Measurements from ENCODE around the gene MBNL3. TPM values are rescaled to one million over a fixed set of nuclear protein-coding genes. Genes with fewer than 3 reads are reported as not detected.

The MBNL3 gene
- total RNA-seq, 6 donors from 2014 or later: 4.1 to 23.3 (median 17.4) TPM

DNA sequence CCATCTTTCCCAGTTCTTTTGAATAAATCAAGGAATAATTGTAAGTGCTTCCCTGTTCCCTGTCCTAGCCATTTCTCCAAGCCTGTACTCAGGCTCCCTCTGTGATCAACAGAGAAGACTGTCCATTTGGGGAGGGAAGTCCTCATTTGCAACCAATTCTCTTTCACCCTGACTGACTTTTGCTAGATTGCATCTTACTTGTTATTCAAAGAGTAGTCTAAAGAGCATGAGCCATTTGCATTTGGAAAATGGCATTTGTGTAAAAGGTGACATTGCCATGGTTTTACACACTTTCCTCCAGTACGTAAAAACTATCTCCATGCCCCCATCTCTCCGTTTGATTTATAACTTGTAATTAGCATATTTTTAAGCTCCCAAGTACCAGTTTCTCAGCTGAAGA is 110.6 kb downstream of the MBNL3 start:
- Histone ChIP-seq H3K9me3 (no peaks in the 10 kb centered on the region), H3K27me3 (no peaks in the 10 kb centered on the region), H3K27ac (no peak overlapping the region), H3K4me3 (no peak overlapping the region), H3K4me1 (no peaks in the 10 kb centered on the region), H3K36me3 (no peaks in the 10 kb centered on the region)
- ATAC-seq (ENCODE audit: low FRiP score in 2 of 2) (no peak), DNase-seq (no peak)
- TF ChIP-seq, protein P1, sequence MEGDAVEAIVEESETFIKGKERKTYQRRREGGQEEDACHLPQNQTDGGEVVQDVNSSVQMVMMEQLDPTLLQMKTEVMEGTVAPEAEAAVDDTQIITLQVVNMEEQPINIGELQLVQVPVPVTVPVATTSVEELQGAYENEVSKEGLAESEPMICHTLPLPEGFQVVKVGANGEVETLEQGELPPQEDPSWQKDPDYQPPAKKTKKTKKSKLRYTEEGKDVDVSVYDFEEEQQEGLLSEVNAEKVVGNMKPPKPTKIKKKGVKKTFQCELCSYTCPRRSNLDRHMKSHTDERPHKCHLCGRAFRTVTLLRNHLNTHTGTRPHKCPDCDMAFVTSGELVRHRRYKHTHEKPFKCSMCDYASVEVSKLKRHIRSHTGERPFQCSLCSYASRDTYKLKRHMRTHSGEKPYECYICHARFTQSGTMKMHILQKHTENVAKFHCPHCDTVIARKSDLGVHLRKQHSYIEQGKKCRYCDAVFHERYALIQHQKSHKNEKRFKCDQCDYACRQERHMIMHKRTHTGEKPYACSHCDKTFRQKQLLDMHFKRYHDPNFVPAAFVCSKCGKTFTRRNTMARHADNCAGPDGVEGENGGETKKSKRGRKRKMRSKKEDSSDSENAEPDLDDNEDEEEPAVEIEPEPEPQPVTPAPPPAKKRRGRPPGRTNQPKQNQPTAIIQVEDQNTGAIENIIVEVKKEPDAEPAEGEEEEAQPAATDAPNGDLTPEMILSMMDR (IDR thresholded peaks at IDR 0.05): no peak
- TF ChIP-seq POLR2AphosphoS5 (IDR thresholded peaks at IDR 0.05) (no peak), POLR2A (IDR thresholded peaks at IDR 0.05) (no peak), EP300 (IDR thresholded peaks at IDR 0.05) (no peak)
- WGBS, 2 donors: 73 to 88% methylated on average over 2 of the region's 2 CpGs

DNA sequence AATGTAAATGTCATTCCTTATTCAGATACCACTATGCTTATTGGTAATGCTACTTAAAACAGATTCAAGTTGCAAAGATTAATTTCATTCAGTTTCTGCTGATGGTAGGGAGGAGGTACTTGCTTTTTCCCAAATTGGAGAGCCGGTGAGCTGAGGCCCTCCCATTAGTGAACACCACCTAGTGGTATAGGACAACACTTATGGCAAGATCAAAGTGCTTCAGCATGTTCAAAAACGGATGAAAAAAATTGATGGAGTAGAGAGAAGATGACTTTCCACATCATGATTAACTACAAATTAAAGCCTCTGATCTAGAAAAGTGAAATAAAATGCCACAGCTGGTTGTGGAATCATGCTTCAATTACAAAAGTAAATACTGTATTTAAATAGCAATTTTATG is 112.9 kb downstream of the MBNL3 start:
- Histone ChIP-seq H3K27ac (no peak overlapping the region), H3K4me3 (no peak overlapping the region), H3K4me1 (no peaks in the 10 kb centered on the region), H3K27me3 (no peaks in the 10 kb centered on the region), H3K9me3 (no peaks in the 10 kb centered on the region), H3K36me3 (no peaks in the 10 kb centered on the region)
- WGBS, 2 donors: 29 to 38% methylated on average over 2 of the region's 2 CpGs
- DNase-seq (no peak), ATAC-seq (ENCODE audit: low FRiP score in 2 of 2) (no peak)
- TF ChIP-seq EP300 (IDR thresholded peaks at IDR 0.05) (no peak), POLR2A (IDR thresholded peaks at IDR 0.05) (no peak), POLR2AphosphoS5 (IDR thresholded peaks at IDR 0.05) (no peak)
- TF ChIP-seq, protein P1 (IDR thresholded peaks at IDR 0.05): no peak

DNA sequence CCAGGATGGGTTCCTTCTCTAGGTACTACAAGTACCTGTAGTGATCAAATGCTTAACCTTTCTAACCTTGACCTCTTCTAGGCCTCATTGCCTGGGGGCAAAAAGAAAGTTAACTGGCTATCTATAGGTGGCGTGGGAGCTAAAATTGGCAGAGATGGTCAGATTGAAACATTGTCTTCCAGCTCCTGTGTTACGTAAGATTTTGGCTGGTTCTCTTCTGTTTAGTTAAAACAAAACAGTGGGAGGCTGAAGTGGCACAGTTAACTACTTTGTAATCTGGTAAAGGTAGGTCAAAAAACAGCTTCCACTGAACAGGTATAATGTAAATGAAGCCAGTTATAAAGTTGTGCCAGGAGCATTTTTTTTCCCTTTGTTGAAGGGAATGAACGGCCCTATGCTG is 115.2 kb downstream of the MBNL3 start:
- TF ChIP-seq POLR2AphosphoS5 (IDR thresholded peaks at IDR 0.05) (no peak), POLR2A (IDR thresholded peaks at IDR 0.05) (no peak)
- TF ChIP-seq, protein P1 (IDR thresholded peaks at IDR 0.05): no peak
- Histone ChIP-seq H3K4me3 (no peak overlapping the region), H3K4me1 (no peaks in the 10 kb centered on the region), H3K36me3 (no peaks in the 10 kb centered on the region), H3K9me3 (no peaks in the 10 kb centered on the region), H3K27ac (no peak overlapping the region), H3K27me3 (no peaks in the 10 kb centered on the region)
- WGBS, 2 donors: 55 to 59% methylated on average over 3 of the region's 3 CpGs
- ATAC-seq (ENCODE audit: low FRiP score in 2 of 2): no peak
- no peak for DNase-seq

DNA sequence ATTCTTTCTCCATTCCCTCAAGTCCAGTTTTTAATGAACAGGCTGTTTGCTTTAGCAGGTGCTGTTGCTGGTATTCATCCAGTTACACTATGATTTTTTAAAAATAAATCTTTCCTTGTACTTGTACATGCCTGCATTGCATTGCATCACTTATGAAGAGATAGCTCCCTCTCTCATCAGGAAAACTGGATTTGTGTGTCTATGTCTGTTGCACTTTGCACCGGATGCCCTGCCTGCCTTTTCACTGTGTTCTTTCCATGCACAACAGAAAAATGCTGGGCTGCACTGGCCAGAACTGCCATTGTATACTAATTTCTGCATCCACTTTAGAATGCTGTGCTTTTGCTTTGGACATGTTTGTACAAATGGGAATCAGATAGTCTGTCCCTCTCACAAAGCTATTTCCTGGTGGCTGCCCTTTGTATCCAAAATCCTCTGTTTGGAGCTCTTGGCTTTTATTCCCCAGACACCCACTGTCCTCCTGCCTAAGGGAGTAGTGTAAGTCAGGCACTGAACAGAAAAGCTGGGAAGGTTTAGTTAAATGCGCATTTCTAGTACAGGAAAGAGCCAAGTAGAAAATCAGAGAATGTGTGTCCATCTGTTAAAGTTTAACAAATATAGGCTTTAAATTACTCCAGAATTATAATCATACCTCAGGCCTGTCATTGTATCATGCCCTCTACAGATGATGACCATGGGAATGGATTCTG is 119.1 kb downstream of the MBNL3 start:
- H3K4me3 ChIP-seq: no peak overlapping the region
- no peak for DNase-seq

More for the DNA sequence above, 119.1 kb downstream of the MBNL3 start:
- no peak for ATAC-seq (ENCODE audit: low FRiP score in 2 of 2)
- Histone ChIP-seq H3K9me3 (no peaks in the 10 kb centered on the region), H3K4me1 (no peaks in the 10 kb centered on the region), H3K27me3 (no peaks in the 10 kb centered on the region), H3K36me3 (no peaks in the 10 kb centered on the region), H3K27ac (no peak overlapping the region)
- TF ChIP-seq POLR2A (IDR thresholded peaks at IDR 0.05): no peak
- TF ChIP-seq EP300 (IDR thresholded peaks at IDR 0.05): no peak
- TF ChIP-seq, protein P1 (IDR thresholded peaks at IDR 0.05): no peak
- TF ChIP-seq POLR2AphosphoS5 (IDR thresholded peaks at IDR 0.05): no peak
- 88 to 92% methylated on average over 2 of the region's 2 CpGs for WGBS, 2 donors
